SIG-M5 treated with dmso at 0.1 percent for 504 hours (cell line): ENCODE results near the gene ACY1.

ENCODE experiments used
- DNase-seq: peaks from one replicate; lab custom pipeline; 2025; ENCODE audit not compliant: unreplicated experiment; lab: John Stamatoyannopoulos, UW

The ACY1 gene

DNA sequence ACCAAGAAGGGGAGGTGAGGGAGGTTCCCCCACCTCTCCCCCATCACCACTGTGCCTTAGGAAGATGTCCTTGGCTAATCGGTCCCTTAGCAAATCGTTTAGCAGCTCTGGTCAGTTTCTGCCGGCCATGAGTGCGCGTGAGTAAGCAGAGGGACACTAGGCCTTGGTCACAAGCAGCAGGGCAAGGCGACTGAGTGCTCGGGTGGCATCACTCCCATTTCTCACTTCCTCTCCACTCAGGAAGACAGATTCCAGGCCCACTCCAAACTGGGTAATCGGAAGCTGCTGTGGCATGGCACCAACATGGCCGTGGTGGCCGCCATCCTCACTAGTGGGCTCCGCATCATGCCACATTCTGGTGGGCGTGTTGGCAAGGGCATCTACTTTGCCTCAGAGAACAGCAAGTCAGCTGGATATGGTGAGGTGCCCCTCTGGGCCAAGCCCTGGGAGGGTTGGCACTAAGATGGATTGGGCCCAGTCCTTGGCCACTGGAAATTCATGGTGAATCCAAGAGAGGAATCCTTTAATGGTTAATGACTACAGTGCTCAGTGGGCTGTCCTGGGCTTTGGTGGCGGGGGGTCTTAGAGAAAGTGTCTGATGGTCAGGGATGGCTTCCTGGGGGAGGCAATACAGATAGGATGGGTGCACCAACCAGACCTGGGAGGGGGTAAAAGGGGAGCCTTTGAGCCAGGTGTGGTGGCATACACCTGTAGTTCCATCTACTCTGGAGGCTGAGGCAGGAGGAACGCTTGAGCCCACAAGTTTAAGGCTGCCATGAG lies 37.2 kb upstream of the ACY1 start:
- no peak for DNase-seq

DNA sequence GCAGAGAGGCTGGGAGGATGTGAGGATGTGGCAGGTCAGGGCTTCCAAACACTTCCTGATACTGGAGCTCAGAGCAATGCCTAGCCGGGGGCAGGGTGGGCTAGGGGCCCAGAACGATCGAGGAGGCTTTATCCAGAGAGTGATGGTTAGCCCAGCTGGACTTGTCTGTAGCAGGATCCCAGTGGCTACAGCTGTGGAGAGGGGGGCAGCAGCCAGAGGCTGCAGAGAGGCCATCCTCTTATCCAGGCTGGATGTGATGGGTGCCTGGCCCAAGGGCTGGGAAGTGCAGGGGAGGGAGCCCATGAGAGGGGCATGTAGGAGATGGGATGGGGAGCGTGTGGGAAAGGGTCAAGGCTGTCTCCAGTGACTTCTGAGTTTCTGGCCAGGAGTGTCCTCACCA lies 36.5 kb upstream of the ACY1 start:
- DNase-seq: no peak

DNA sequence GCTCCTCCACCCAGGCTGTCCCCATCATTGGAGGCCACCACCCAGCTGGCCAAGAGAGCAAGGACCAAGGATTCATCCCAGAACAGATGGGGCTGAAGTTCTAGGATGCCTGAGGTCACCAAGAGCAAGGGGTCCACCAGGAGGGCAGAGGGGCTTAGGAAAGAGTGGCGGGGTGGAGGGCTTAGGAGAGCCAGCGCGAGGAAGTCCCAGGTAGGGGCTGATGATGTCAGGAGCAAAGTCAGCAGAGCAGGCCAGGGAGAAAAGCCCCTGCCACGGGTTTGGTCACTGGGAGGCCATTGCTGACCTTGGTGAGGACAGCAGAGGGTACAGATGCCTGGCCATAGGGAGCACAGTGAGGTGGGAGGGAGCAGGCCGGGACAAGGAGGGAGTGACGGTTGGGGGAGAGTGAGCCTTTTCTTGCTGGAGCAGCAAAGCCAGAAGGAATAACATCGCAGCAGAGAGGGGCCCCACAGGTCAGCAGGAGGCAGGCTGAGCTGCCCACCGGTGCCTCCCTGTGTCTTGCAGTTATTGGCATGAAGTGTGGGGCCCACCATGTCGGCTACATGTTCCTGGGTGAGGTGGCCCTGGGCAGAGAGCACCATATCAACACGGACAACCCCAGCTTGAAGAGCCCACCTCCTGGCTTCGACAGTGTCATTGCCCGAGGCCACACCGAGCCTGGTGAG lies 36.0 kb upstream of the ACY1 start:
- no peak for DNase-seq

DNA sequence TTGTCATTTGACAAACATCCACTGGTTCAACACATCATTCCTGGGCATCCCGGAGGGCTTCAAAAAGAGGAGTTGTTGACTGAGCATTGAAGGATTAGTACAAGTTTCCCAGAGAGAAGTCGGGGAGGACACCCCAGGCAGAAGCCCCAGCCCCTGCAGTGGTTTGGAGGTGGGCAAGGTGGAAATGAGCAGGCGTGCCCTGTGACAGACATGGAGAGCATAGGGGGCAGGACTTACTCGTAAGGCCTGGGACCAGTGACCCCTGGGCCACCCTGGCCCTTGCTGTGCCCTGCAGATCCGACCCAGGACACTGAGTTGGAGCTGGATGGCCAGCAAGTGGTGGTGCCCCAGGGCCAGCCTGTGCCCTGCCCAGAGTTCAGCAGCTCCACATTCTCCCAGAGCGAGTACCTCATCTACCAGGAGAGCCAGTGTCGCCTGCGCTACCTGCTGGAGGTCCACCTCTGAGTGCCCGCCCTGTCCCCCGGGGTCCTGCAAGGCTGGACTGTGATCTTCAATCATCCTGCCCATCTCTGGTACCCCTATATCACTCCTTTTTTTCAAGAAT lies 35.2 kb upstream of the ACY1 start:
- DNase-seq: no peak

DNA sequence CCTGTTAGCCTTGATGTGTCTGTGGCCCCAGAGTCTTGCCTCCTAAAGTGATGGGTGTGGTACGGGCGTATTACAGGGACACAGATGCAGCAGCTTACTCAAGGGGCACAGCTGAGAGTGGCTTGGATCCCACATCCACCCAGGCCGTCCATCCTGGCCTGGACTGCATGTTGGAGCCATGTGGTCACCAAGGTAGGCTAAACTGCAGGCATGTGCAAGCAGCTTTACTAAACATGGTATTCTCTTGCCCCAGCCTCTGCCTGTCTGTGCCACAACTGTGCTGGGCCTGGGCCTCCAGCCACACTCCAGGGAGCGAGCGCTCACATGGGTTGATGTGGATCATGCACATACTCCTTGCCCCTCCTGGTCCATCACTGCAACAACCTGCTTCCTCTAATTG lies 34.2 kb upstream of the ACY1 start:
- DNase-seq: no peak

DNA sequence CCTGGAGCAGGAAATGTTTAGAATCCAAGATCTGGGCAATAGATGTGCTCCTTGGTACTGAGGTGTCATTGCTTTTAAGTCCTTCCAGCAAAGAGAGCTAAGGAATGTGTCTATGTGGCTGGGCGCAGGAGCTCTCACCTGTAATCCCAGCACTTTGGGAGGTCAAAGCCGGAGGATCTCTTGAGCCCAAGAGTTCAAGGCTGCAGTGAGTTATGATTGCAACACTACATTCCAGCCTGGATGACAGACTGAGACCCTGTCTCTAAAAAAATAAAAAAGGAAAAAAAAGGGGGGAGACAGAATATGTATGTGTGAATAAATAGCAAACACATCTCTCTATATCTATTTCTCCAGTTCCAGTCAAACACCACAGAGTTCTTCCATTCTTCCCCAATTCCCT lies 32.4 kb upstream of the ACY1 start:
- DNase-seq: no peak

DNA sequence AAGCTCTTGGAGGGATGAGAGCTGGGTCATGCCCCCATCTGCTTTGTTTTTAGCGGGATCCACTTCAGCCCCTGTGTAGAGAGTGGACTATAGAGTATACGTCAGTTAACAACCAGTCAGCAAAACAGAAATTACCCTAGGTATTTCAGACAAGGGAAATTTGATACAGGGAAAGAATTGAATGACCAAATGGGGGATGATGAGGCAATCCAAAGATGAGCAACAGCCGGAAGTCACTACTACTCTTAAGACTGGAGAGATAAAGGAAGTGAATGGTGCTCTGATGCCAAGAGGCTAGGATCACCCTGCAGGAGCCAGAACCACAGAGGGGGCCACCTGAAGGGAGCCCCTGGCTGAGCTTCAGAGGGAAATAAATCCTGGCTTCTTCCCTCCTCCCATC lies 29.9 kb upstream of the ACY1 start:
- DNase-seq: peak; percentile 93

DNA sequence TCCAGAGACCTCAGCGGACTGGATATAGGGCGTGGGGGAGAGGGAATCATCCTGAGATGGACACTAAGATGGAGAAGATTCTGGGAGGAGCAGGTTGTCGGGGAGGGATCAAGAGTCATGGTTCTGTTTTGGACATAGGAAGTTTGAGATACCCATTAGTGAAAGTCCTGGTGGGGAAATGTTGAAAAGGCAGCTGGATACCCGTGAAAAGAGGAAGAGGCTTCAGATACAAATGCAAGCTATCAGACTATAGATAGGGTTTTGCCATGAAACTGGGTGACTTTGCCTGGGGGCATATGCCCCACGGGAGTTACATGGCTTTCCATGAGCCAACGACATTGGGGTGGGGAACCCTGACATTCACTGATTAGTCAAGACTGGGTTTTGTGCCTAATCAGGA lies 29.2 kb upstream of the ACY1 start:
- peak; percentile 78 for DNase-seq

DNA sequence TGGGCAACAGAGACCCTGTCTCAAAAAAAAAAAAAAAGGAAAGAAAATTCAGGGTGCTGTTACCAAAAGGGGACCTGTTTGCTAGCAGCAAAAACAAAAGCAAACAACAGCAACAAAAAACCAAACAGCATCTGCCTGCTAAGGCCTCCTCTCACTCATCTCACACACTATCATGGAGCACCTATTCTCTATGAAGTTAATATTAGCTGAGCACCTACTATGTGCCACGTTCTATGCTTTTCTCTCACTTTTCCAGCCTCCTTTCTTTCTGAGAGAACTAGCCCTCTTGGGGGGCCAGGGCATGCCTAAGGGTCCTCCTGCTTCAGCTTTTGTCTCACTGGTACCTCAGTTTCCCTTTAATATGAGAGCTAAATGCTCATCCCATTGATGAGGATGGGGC lies 28.6 kb upstream of the ACY1 start:
- DNase-seq: no peak

DNA sequence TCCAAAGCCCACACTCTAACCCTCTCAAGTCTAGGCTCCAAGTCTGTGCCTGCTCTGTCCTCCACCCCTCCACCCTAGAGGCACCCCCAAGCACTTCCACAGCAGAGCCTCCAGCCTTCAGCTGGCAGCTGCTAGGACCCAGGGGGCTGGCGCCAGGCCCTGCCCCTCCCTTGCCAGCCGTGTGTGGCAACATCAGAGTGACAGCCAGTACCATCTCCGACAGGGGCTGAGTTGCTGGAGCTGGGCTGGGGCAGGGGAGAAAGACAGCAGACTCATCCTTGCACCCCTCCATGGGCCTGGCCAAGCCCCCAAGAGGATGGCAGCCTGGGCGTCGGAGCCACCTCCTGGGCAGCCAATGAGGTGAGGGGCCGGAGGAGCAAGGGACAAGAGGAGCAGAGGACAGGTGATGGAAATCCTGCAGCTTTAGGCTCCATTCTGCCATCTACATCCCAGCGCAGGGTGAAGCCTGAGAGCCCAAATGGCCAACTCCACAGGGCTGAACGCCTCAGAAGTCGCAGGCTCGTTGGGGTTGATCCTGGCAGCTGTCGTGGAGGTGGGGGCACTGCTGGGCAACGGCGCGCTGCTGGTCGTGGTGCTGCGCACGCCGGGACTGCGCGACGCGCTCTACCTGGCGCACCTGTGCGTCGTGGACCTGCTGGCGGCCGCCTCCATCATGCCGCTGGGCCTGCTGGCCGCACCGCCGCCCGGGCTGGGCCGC lies 28.0 kb upstream of the ACY1 start, which contains the start of gene GPR62:
TSS of gene GPR62 (plus strand) at position 207 of the 718 bp plus-strand sequence. CDS start at position 479, 272 bp downstream.
- DNase-seq: no peak

DNA sequence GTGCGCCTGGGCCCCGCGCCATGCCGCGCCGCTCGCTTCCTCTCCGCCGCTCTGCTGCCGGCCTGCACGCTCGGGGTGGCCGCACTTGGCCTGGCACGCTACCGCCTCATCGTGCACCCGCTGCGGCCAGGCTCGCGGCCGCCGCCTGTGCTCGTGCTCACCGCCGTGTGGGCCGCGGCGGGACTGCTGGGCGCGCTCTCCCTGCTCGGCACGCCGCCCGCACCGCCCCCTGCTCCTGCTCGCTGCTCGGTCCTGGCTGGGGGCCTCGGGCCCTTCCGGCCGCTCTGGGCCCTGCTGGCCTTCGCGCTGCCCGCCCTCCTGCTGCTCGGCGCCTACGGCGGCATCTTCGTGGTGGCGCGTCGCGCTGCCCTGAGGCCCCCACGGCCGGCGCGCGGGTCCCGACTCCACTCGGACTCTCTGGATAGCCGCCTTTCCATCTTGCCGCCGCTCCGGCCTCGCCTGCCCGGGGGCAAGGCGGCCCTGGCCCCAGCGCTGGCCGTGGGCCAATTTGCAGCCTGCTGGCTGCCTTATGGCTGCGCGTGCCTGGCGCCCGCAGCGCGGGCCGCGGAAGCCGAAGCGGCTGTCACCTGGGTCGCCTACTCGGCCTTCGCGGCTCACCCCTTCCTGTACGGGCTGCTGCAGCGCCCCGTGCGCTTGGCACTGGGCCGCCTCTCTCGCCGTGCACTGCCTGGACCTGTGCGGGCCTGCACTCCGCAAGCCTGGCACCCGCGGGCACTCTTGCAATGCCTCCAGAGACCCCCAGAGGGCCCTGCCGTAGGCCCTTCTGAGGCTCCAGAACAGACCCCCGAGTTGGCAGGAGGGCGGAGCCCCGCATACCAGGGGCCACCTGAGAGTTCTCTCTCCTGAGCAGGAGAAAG lies 27.2 kb upstream of the ACY1 start:
- no peak for DNase-seq

DNA sequence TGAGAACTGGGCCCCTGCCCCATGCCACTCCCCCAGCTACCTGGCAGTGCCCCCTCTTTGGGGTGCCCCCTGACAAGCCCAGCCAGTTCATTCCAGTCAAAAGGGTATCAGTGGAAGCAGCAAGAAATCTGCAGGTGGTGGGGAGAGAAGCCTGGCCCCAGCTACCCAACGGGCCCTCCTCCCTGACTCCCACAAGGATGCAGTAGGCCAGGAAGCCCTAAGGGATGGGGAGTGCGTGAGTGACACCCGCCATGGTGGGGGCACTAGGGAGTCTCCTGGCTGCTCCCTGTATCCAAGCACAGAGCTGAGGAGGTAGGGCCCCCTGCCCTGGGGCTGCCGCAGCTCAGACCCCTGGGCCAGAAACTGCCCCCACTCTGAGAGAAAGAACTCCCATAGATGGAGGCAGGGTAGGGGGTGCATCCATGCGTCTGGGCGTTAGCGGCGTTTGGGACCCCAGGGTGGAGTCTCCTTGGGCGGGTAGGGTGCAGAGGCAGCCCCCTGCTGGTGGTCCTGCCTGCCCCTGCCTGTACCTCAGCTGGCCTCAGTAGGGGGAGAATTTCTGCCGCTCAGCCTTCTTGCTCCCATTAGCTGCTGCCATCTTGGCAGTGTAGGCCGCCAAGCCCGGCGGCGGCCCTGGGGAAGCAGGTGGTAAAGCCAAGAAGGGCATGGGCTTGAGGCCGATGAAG lies 25.7 kb upstream of the ACY1 start:
- no peak for DNase-seq

DNA sequence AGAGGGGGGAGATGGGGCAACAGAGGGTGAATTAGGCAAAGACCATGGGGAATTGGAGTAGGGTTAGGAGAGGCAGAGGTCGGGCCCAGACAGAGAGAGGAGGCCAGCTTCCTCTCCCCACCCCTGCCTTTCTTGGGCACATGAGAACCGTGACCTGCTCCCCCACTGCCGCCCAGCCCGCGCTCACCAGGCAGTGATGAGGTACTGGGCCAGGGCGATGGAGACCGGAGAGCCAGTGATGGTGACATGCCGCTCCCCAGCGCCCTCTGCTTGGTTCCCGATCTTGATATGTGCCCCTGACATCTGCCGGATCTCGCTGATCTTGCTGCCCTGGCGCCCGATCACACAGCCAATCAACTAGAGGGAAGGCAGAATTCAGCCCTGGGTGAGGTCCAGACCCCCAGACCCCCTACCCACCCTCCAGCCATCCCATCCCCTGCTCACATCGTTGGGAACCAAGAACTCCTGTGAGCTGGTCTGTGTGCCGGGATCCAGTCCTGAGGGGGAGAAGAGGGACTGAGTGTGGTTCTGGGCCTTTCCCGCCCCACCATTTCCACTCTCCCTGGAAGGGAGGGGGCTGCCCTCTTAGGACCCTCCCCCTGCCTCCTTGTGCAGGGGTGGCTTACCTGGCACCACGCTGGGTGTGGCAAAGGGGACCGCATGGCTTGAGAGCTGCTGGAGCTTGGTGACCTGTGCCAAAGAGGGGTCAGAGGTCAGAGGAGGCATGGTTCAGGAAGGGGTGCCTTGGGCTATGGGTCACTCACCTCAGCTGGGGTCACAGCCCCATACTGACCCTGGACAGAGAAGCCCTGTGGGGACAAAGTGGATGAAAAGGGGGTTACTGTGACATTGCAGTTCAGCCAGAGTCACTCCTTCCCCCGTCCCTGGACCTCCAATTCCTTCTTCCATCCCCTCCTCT lies 24.5 kb upstream of the ACY1 start:
- DNase-seq: no peak

DNA sequence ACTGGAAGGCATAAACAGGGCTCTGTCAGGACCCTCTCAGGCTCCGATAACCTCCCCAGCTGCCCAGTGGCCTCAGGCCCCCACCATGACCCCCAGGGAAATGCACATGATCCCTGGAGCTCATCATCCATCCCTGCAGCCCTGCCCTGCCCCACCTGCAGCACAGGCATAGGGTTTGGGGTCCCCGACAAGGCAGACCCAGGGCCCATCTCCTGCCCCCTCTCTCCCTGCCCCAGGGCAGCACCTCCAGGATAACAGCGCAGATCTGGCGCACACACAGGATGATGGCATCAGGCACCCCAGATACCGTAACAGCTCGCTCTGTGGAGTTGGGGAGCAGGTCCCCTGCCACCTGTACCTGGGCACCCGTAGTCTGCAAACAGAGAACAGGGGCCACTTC lies 23.7 kb upstream of the ACY1 start:
- no peak for DNase-seq

DNA sequence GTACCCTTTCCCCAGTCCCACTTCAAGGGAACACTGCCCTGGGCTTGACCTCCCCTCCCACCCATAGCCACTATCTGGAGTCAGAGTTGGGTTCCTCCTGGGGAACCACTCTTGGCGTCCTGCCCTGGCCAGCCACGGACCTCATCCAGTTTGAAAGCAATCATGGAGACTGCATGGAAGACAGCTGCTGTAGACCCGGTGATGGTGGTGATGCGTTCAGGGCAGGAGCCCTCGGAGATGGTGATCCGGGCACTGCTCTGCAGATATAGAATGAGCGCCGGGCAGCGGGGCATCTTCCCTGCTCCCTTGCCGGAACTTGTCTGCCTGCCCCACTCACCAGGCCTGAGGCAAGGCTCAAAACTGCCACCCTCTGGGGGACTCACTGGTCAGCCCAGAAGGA lies 22.9 kb upstream of the ACY1 start:
- no peak for DNase-seq

DNA sequence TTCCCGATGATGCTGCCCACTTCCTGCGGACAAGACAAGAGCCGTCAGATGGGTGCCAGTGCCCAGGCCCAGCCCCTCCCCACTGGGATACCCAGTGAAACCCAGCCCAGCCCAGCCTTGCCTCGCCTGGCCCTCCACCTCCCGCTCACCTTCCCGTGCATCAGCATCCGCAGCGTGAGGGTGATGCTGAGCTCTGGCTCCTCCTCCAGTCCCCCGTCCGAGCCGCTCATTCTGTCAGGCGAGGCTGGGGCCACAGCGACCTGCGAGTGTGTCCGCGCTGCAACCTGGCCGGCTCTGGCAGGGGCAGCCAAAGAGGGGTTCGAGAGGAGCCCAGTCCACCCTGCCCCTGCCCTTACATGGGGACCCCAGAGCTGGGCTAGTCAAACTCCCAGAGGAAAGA lies 22.3 kb upstream of the ACY1 start:
- no peak for DNase-seq

DNA sequence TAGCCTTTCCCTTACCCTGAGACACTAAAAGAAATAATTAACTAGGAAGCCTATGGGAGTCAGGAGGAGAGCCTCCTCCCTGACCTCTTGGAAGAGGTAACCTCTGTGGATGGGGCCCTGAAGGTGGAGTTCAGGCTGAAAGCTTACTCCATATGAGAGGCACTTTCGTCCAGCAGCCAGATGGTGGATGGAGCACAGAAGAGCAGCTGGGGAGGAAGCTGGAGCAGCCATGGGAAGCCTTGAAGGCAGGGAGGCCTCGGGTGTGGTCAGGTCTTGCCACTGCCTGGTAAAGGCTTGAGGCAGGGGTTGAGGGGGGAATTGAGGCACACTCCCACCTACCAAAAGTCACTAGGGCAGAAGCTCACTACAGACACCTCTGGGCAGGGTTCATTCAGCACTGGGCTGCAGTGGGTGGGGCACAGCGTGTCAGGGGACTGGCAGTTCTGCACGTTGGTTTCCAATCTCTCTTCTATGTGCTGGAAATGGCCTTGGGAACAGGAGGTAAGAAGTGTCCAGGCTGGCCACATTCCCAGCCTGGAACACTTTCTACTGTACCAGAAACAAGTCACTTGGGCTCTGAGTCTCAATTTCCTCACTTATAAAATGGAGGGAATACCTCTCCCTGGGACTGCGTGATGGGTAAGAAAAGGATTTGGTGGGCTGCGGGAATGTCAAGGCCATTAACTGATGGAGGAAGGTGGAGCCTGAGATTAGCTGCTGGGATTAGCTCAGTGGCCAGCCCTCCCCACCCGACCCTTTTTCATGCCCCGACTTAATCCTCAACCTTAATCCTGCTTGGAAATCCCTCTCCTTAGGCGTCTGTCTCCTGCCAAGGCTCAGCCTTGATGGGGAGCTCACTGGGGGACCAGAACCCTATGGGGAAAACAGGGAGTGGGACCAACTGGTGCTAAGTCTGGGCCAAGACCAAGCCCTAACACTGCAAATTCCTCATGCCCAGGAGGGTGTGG lies 21.4 kb upstream of the ACY1 start:
- no peak for DNase-seq
